NCI-H526 (cell line): ENCODE results near the gene RAB3GAP2.
"Not testable (repeated sequence)": the region's sequence is repeated elsewhere in the genome, so short reads cannot be mapped to it uniquely, and the experiment has no call there.

Experiments
- DNase-seq, 2 experiments: peaks; one replicate each; lab custom pipeline; 2025; lab: John Stamatoyannopoulos, UW

Gene RAB3GAP2

DNA sequence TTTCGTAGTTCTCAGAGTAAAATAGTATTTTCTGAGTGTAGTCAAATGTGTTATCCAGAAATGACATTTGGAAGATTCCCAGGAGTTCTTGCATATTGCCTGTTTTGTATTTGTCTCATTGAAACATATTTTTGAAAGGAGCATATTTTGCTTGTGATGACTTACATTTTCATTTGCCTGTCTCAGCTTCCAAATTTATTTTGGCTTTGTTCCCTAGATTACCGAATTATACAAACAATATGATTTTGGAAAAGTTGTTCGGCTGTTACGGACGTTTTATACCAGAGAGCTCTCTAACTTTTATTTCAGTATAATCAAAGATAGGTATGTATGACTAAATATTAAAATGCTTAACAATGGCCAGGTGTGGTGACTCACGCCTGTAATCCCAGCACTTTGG is 132.3 kb downstream of the RAB3GAP2 start:
- no peak for DNase-seq

DNA sequence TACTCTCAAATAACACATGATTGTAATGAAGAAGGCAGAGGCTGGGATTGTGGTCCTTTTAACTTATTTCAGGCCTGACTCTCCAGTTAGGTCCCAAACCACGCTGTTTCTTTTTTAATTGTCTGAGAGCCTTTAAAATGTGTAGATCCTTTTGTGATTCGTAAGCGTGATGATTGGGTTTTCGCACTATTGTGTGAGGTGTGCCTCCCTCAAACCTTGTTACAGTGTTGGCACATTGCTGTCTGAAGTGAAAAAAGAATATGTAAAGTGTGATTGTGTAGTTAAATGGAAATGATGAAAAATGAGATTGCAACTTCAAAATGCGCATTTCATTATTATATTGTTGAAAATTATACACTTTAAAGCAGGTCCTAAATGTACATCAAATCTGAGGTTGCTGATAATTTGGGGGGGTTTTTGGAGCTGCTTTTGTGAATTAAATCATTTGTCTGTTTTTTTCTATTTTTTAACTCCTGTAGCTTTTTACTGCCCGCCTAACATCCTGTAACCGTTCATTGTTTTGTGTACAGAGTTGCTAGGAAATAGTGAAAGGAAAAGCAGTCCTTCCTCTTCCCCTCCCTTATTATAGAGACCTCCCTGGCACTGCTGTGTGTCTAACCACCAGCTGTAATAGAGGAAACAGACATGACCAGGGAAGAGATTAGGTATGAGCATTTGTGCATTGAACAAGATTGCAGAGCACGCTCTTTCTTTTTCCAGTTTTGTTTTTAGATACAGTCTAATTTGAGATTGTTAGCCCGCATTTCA is 135.1 kb downstream of the RAB3GAP2 start:
- DNase-seq, result no peak

- no peak for DNase-seq
These were observed 136.5 kb downstream of the RAB3GAP2 start for GRCh38 chr1:220135755-220136154.

- no peak for DNase-seq
These were observed 142.6 kb downstream of the RAB3GAP2 start for GRCh38 chr1:220129479-220130210.

GRCh38 chr1:220127076-220127475 is 145.2 kb downstream of the RAB3GAP2 start:
- DNase-seq, result no peak

GRCh38 chr1:220124542-220124941 is 147.7 kb downstream of the RAB3GAP2 start:
- no peak for DNase-seq

DNA sequence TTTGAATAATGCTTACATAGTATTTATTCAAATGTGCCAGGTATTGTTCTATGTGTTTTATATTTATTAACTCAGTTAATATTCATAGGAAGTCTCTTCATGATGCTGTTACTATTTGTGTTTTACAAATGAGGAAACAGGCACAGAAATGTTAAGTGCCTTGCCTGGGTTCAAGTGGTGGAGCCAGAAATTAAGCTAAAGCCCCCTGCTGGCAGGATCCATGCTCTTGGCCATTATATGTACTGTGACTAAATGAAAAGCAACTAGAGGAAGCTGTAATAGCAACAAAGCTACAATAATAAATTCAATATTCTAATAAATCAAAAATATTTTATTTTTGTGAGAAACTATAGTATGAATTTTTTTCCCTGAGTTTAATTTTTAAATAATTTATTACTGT is 148.4 kb downstream of the RAB3GAP2 start:
- DNase-seq, result peak in 1 of 2 experiments; percentile 7

DNA sequence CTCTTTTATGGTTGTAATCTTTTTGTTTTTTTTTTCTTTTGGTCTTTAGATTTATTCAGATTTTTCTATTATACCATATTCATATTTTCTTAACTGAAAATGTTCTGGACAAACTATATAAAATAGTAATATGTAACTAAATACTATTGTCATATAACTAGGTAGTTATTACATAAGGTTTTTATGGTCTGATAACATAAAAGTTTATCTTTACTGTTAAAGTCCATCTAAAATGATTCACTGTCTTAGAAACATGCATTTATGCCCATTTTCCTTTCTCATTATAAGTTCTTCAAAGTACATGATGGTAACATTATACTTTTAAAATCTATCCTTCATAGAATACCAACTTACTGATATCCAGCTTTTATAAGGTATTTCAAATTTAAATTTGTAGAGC is 149.2 kb downstream of the RAB3GAP2 start:
- no peak for DNase-seq

DNA sequence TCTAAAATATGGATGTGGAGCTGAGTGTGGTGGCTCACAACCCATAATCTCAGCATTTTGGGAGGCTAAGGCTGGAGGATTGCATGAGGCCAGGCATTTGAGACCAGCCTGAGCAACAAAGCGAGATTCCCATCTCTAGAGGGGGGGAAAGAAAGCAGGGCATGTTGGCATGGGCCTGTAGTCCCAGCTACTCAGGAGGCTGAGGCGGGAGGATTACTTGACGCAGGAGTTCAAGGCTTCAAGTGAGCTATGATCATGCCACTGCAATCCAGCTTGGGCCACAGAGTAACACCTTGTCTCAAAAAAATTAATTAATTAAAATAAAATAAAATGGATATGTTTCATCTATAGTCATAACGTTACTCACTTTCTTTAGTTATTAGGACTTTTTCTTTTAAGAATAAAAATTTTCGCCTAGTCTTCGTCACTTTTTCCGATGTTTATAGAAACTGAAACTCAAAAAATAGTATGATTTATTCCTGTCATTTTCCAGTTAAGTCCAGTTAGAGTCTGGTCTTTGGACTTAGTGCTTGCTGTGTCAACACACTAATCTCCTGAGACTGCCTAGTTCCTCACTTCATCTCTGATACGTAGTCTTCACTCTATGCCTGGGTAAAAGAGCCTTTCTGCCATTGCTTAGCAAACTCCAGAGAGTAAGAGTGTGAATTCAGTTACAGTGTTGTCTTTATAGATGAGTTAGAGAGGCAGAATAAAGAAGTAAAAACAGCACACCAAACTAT is 150.3 kb downstream of the RAB3GAP2 start:
- no peak for DNase-seq

DNA sequence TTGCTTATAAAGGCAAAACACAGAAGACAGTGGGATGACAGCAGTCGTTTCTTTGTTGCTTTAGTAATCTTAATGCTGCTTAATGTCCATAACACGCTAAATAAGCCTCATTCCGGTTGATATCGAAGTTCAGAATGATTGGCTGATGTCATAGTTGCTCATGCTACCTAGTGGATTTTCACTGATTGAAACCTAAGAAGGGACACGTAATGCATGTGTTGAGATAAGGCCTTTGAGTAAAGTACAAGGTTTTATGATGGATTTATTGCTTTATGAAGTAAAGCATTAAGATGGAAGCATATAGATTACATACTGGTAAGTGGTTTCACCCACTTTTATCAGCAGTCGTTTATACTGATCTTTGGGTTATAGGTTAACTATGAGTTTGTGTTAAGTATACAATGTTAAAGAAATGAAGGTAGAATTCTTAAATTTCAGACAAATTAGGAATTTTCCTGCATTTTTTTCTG is 153.2 kb downstream of the RAB3GAP2 start:
- no peak for DNase-seq

DNA sequence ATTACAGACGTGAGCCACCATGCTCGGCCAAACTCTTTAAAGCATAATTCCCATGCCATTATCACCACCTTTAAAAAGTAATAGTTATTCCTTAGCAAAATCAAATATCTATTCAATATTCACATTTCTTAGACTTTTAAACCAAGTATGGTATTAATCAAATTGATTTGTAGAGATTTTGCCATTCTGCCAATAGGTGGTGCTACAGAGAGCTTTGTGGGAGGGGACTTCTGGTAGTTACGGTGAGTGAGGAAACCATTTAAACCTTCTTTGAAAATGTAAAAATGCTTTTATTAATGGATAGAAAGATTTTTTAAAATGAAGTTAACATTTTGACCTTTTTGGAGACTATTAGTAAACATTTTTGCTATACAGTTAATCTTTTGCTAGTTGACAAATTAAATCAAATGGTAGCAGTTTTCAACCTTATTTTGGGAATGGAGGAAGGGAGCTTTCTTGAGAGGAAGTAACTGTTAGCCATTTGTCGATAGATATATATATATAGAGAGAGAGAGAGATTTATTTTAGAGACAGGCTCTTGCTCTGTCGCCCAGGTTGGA is 159.0 kb downstream of the RAB3GAP2 start:
- DNase-seq, result peak in 1 of 2 experiments; percentile 6

DNA sequence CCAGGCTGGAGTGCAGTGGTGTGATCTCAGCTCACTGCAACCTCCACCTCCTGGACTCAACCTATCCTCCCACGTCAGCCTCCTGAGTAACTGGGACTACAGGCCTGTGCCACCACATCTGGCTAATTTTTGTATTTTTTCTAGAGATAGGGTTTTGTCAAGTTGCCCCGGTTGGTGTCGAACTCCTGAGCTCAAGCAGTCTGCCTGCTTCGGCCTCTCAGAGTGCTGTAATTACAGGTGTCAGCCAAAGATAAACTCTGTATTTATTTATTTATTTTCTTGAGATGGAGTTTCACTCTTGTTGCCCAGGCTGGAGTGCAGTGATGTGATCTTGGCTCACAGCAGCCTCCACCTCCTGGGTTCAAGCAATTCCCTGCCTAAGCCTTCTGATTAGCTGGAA is 159.7 kb downstream of the RAB3GAP2 start:
- DNase-seq, result not testable (repeated sequence)

DNA sequence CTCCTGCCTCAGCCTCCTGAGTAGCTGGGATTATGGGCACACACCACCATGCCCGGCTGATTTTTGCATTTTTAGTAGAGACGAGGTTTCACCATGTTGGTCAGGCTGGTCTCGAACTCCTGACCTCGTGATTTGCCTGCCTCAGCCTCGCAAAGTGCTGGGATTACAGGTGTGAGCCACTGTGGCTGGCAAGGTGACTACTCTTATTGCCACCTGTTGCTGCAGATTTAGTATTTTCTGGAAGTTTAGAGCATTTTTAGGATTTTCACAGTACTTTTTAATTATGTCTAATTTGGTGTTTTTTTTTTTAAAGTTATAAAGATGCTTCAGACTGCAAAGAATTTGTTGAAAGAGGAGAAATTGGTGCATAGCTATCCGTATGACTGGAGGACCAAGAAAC is 161.8 kb downstream of the RAB3GAP2 start:
- DNase-seq, result not testable (repeated sequence)

DNA sequence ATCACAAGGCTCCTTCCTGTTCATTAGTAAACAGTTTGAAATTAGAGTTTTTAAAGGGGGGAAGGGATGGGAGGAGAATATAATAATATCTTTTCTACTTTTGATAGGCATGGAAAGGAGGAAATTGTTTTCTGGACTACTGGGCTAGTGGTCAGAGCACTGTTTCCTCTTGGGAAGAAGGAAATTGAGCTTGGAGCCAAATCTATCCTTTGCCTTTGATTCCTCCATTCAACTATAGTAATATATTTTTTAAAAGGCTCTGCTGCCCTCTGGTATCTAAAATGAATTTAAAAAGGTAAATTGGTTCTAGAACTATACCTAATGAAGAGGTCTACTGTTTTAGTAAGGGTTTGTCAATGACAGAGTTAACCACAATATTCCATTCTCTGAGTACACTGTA is 172.4 kb downstream of the RAB3GAP2 start:
- DNase-seq, result no peak
